ENCODE data around the gene SUFU. TPM values are rescaled to one million over a fixed set of nuclear protein-coding genes. Genes with fewer than 3 reads are reported as not detected.

SUFU gene
- total and polyA plus RNA-seq, 4 donors = 3.5 to 14.8 (median 9.8) TPM

DNA sequence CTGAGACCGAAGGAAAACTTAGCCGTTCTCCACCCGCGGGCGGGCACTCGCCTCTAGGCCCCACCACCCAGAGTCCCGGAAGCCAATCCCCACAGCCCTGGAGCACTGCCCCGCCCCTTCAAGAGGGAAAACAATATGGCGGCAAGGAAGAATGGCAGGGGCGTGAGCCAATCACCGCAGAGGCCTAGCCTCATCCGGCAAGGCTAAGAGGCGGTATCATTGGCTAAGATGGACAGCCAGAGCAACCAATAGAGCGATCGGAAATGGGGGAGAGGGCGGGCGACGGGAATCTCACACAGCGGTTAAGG, 1.8 kb upstream of the SUFU start:
- Histone ChIP-seq H3K27ac (ENCODE audit: low read depth in 1 of 2, low read length in 1 of 2) (peak overlapping the region; percentile 89 to 97), H3K4me1 (ENCODE audit: control insufficient read depth in 5 of 5, insufficient read depth in 5 of 5, low read length in 5 of 5) (peaks cover 0 to 29% (median 8%) of the 10 kb centered on the region in 5 donors), H3K27me3 (ENCODE audit: control insufficient read depth in 3 of 3, insufficient read depth in 3 of 3, low read length in 2 of 3) (no peaks in the 10 kb centered on the region), H3K9ac (ENCODE audit: insufficient read depth in 1 of 2, low read length in 2 of 2) (peak overlapping the region; percentile 66 to 96), H3K9me3 (ENCODE audit: control insufficient read depth in 4 of 4, insufficient read depth in 3 of 4, low read length in 3 of 4) (no peaks in the 10 kb centered on the region), H3K36me3 (ENCODE audit: control insufficient read depth in 4 of 4, insufficient read depth in 4 of 4, low read length in 4 of 4) (peaks cover 0 to 7% (median 0%) of the 10 kb centered on the region in 4 donors), H3K4me3 (peak overlapping the region; percentile 92)
- peak; percentile 86 for ATAC-seq (ENCODE audit: insufficient read depth, low FRiP score)
- WGBS, 2 donors = 0 to 1% methylated on average over 19 of the region's 19 CpGs
- TF ChIP-seq, protein P1, sequence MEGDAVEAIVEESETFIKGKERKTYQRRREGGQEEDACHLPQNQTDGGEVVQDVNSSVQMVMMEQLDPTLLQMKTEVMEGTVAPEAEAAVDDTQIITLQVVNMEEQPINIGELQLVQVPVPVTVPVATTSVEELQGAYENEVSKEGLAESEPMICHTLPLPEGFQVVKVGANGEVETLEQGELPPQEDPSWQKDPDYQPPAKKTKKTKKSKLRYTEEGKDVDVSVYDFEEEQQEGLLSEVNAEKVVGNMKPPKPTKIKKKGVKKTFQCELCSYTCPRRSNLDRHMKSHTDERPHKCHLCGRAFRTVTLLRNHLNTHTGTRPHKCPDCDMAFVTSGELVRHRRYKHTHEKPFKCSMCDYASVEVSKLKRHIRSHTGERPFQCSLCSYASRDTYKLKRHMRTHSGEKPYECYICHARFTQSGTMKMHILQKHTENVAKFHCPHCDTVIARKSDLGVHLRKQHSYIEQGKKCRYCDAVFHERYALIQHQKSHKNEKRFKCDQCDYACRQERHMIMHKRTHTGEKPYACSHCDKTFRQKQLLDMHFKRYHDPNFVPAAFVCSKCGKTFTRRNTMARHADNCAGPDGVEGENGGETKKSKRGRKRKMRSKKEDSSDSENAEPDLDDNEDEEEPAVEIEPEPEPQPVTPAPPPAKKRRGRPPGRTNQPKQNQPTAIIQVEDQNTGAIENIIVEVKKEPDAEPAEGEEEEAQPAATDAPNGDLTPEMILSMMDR (IDR thresholded peaks at IDR 0.05; ENCODE audit: control extremely low read depth, extremely low read depth) = no peak
- peak; percentile 100 for DNase-seq

DNA sequence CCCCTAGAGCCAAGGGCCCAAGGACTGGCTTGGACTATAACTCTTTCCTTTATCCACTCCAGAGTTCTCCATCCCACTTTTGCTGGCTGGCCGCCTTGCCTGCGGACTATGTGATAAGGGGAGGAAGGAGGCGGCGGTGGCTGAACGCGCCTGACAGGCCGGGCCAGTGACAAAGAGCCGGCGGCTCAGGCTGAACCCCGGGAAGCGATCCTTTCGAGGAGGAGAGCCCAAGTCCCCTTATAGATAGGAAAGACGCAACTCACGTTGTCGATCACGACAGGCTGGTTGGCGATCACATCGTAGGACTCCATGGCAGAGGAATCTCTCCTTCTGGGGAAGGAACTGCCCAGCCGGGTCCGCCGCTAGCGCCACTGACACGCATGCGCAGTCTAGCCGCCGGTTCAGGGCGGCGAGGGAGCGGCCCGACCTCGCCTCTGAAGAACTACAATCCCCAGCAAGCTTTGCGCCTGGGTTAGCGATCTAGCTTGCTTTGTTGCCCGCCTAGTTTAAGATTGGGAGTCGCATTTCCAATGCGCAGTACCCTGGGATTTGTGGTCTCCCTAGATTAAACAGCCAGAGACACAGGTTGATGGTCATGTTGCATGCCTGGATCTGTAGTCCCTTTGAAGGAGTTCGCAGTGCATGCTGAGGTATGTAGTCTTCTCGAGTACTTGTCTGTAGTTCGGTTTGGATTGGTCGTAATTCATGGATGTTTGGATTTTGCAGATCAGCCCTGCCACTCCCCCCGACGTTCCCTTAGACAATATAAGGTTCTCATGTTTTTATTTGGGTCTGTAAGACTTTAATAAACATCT, 1.2 kb upstream of the SUFU start, which contains the start of gene ACTR1A:
Gene ACTR1A (minus strand): TSS at position 376 of the 815 bp plus-strand sequence. CDS start 65 bp downstream, at position 311.
- peak; percentile 98 to 99 (median 99) for DNase-seq
- peak within 1 kb of the TSS; percentile 66 to 96 for H3K9ac ChIP-seq (ENCODE audit: insufficient read depth in 1 of 2, low read length in 2 of 2)
- H3K27me3 ChIP-seq (ENCODE audit: control insufficient read depth in 3 of 3, insufficient read depth in 3 of 3, low read length in 2 of 3) = no peaks in the 10 kb centered on the region
- H3K9me3 ChIP-seq (ENCODE audit: control insufficient read depth in 4 of 4, insufficient read depth in 3 of 4, low read length in 3 of 4) = no peaks in the 10 kb centered on the region
- H3K27ac ChIP-seq (ENCODE audit: low read depth in 1 of 2, low read length in 1 of 2) = peak within 1 kb of the TSS; percentile 89 to 97
- peaks cover 0 to 7% (median 0%) of the 10 kb centered on the region in 4 donors for H3K36me3 ChIP-seq (ENCODE audit: control insufficient read depth in 4 of 4, insufficient read depth in 4 of 4, low read length in 4 of 4)
- H3K4me3 ChIP-seq = peak within 1 kb of the TSS; percentile 92
- TF ChIP-seq, protein P1 (IDR thresholded peaks at IDR 0.05; ENCODE audit: control extremely low read depth, extremely low read depth) = no peak
- 0% methylated on average over 42 of the region's 42 CpGs for WGBS, 2 donors
- H3K4me1 ChIP-seq (ENCODE audit: control insufficient read depth in 5 of 5, insufficient read depth in 5 of 5, low read length in 5 of 5) = peaks cover 0 to 29% (median 10%) of the 10 kb centered on the region in 5 donors
- ATAC-seq (ENCODE audit: insufficient read depth, low FRiP score) = peak; percentile 73

DNA sequence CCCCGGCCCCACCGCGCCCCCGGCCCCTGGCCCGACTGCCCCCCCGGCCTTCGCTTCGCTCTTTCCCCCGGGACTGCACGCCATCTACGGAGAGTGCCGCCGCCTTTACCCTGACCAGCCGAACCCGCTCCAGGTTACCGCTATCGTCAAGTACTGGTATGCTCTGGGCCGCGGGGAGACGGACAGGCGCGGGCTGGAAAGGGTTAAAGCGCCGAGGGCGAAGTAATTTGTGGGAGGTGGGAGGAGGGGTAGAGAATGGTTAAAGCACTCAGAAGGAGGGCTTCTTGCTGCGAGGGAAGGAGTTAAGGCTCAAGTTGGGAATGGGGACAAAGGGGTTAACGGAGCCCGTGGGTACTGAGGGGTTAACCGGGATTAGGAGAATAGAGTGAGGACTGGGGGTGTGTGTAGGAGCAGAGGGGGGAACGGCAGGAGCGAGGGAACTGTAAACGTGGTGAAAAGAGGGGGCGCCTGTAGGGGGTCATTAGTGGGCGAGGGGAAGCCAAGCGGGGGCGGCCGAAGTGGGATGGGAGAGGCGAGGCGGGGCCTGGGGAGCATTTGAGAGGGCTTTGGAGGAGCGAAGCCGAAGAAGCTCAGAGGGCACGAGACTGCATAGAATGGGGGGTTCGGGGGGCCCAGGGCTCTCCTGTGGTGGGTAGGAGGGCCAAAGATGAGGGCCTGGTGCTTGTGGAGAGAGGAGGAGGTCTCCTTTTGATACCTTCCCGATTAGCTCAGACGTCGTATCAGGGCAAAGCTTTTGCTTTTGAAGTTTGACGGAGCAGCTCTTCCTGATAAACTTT, 605 bp downstream of the SUFU start:
- TF ChIP-seq, protein P1 (IDR thresholded peaks at IDR 0.05; ENCODE audit: control extremely low read depth, extremely low read depth) = no peak
- H3K4me3 ChIP-seq = peak overlapping the region; percentile 54
- no peaks in the 10 kb centered on the region for H3K27me3 ChIP-seq (ENCODE audit: control insufficient read depth in 3 of 3, insufficient read depth in 3 of 3, low read length in 2 of 3)
- H3K36me3 ChIP-seq (ENCODE audit: control insufficient read depth in 4 of 4, insufficient read depth in 4 of 4, low read length in 4 of 4) = peaks cover 0 to 11% (median 7%) of the 10 kb centered on the region in 4 donors
- peak overlapping the region; percentile 11 to 70 for H3K9ac ChIP-seq (ENCODE audit: insufficient read depth in 1 of 2, low read length in 2 of 2)
- WGBS, 2 donors = 0 to 1% methylated on average over 47 of the region's 47 CpGs
- peak overlapping the region; percentile 10 to 86 for H3K27ac ChIP-seq (ENCODE audit: low read depth in 1 of 2, low read length in 1 of 2)
- H3K4me1 ChIP-seq (ENCODE audit: control insufficient read depth in 5 of 5, insufficient read depth in 5 of 5, low read length in 5 of 5) = peaks cover 0 to 29% (median 10%) of the 10 kb centered on the region in 5 donors
- no peak for ATAC-seq (ENCODE audit: insufficient read depth, low FRiP score)
- peak; percentile 57 to 66 (median 63) for DNase-seq
- H3K9me3 ChIP-seq (ENCODE audit: control insufficient read depth in 4 of 4, insufficient read depth in 3 of 4, low read length in 3 of 4) = no peaks in the 10 kb centered on the region

Data from lung (tissue), 12 donors.